ENCODE data around the gene SLF1. TPM values are rescaled to one million over a fixed set of nuclear protein-coding genes. Genes with fewer than 3 reads are reported as not detected.

The SLF1 gene
- total and polyA plus RNA-seq, 4 experiments from 2014 or later: 4.3 to 16.5 (median 13.2) TPM

DNA sequence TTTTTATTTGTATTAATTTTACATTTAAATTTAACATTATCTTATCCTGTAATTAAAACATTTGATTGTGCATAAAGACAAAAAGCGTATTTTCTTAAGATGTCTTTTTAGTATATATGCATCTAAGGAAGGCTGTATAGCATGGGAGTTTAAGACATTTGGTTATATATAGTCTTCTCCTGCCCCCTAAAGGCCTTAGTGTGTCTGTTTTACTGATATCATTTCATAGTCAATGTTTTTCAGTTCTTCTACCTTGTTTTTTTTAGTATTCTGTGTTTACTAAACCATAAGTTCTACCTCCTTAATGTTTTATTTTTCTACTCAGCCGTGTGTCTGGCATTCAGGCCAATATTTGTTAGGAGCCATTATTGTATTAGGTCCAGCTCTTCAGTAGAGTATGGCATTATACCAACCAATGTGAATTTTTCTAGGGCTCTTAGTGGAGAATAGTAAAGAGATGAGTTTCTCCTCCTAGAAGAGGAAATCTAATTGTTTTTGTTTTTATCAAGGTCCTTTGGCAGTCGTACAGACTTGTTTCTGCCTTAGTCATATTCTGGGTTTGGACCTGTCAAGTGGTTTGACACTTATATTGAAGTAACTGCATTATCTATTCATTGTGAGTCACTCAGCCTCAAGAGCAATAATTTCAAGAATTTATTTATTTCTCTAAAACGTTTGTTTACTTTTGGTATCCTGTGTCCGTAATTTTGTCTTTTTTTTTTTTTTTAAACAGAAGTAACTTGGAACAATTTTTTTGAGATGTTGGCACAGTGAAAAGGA, 74.8 kb downstream of the SLF1 start:
- CTCF ChIA-PET (ENCODE audit: partially characterized antibody): interaction anchor here (1.2 to 5.8 kb wide), 3 partner anchors 44 to 169 kb away, joined by 4 to 36 read pairs (median 5); no protein-coding TSS in a partner anchor
- Mint-ChIP-seq H3K27me3 (no peaks in the 10 kb centered on the region), H3K36me3 (peaks cover 27 to 45% of the 10 kb centered on the region in 2 donors), H3K4me1 (peaks cover 0 to 8% (median 2%) of the 10 kb centered on the region in 4 donors), H3K4me3 (no peak overlapping the region), H3K9me3 (no peaks in the 10 kb centered on the region), H3K27ac (peak overlapping the region in 2 of 7 donors; percentile 16 to 38)
- Histone ChIP-seq H3K4me3 (ENCODE audit: low read length in 2 of 2) (no peak overlapping the region), H3K9me3 (ENCODE audit: control insufficient read depth in 1 of 2, low read length in 2 of 2) (no peaks in the 10 kb centered on the region), H3K36me3 (ENCODE audit: insufficient read depth, low read length) (peaks cover 5% of the 10 kb centered on the region), H3K27ac (ENCODE audit: low read depth, low read length) (no peak overlapping the region), H3K27me3 (ENCODE audit: insufficient read depth, low read length) (no peaks in the 10 kb centered on the region), H3K4me1 (ENCODE audit: insufficient read depth, low read length) (no peaks in the 10 kb centered on the region)
- POLR2A ChIA-PET (ENCODE audit: partially characterized antibody): no interaction called here
- intact Hi-C loops (cut with micrococcal nuclease): loop anchor here (1.0 to 5.0 kb wide), 3 partner anchors 159 to 1086 kb away; no protein-coding TSS in a partner anchor
- DNase-seq: peak in 4 of 5 donors; percentile 27 to 46 (median 38)

DNA sequence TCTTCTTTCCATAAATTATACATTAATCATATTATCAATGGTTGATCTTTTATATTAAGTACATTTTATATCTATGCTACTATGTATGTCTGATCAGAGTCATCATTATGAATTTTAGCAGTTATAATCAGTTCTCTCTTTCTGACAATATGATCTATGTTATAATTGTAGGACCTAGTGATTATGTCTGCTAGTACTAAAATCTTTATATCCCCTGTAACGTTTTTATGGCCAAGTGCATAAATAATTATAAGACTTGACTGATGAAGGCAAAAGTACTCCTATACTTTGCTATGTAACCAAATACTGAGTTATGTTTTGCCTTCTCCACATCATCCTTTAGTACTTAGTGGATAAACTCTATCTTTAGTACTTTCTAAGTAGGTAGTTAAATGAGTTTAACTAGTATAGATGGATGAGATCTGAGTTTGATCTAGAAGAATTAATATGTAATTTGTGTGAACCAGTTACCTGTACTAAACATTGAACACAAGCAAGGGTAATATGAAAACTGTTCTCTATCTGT, 75.4 kb downstream of the SLF1 start:
- ChIA-PET POLR2A (ENCODE audit: partially characterized antibody) (no interaction called here), CTCF (ENCODE audit: partially characterized antibody) (no interaction called here)
- no peak overlapping the region for H3K4me3 Mint-ChIP-seq
- no peak for DNase-seq
- intact Hi-C loops (cut with micrococcal nuclease): loop anchor here (1.0 to 5.0 kb wide), 3 partner anchors 158 to 1087 kb away; no protein-coding TSS in a partner anchor
- no peak overlapping the region for H3K27ac Mint-ChIP-seq
- peaks cover 22 to 39% of the 10 kb centered on the region in 2 donors for H3K36me3 Mint-ChIP-seq
- H3K9me3 Mint-ChIP-seq: no peaks in the 10 kb centered on the region
- Histone ChIP-seq H3K9me3 (ENCODE audit: control insufficient read depth in 1 of 2, low read length in 2 of 2) (no peaks in the 10 kb centered on the region), H3K27me3 (ENCODE audit: insufficient read depth, low read length) (no peaks in the 10 kb centered on the region), H3K4me1 (ENCODE audit: insufficient read depth, low read length) (no peaks in the 10 kb centered on the region), H3K36me3 (ENCODE audit: insufficient read depth, low read length) (peaks cover 5% of the 10 kb centered on the region), H3K4me3 (ENCODE audit: low read length in 2 of 2) (no peak overlapping the region), H3K27ac (ENCODE audit: low read depth, low read length) (no peak overlapping the region)
- H3K27me3 Mint-ChIP-seq: no peaks in the 10 kb centered on the region
- peaks cover 0 to 7% (median 2%) of the 10 kb centered on the region in 4 donors for H3K4me1 Mint-ChIP-seq

DNA sequence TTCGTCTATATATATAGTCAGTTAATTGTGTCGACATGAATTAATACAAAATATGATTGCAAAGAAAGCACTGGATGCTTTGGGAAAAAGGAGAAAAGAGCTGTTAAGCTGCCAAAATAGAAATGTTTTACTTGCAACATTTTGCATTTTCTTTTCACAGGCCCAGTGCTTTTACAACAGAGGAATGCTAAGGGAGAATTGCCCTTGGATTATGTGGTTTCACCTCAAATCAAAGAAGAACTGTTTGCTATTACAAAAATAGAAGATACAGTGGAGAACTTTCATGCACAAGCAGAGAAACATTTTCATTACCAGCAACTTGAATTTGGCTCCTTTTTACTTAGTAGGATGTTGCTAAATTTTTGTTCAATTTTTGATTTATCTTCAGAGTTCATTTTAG, 76.2 kb downstream of the SLF1 start:
- Mint-ChIP-seq H3K9me3 (no peaks in the 10 kb centered on the region), H3K27me3 (no peaks in the 10 kb centered on the region), H3K4me3 (no peak overlapping the region), H3K27ac (no peak overlapping the region), H3K4me1 (peaks cover 0 to 3% (median 2%) of the 10 kb centered on the region in 4 donors), H3K36me3 (peaks cover 19 to 33% of the 10 kb centered on the region in 2 donors)
- intact Hi-C loops (cut with micrococcal nuclease): loop anchor here (5.0 kb wide), 2 partner anchors 158 to 1087 kb away; no protein-coding TSS in a partner anchor
- POLR2A ChIA-PET (ENCODE audit: partially characterized antibody): no interaction called here
- Histone ChIP-seq H3K27me3 (ENCODE audit: insufficient read depth, low read length) (no peaks in the 10 kb centered on the region), H3K4me1 (ENCODE audit: insufficient read depth, low read length) (no peaks in the 10 kb centered on the region), H3K9me3 (ENCODE audit: control insufficient read depth in 1 of 2, low read length in 2 of 2) (no peaks in the 10 kb centered on the region), H3K4me3 (ENCODE audit: low read length in 2 of 2) (no peak overlapping the region), H3K27ac (ENCODE audit: low read depth, low read length) (no peak overlapping the region), H3K36me3 (ENCODE audit: insufficient read depth, low read length) (peaks cover 5% of the 10 kb centered on the region)
- CTCF ChIA-PET (ENCODE audit: partially characterized antibody): interaction anchor here (1.6 kb wide), 1 partner anchor 170 kb away, joined by 8 read pairs; no protein-coding TSS in a partner anchor
- DNase-seq: no peak

DNA sequence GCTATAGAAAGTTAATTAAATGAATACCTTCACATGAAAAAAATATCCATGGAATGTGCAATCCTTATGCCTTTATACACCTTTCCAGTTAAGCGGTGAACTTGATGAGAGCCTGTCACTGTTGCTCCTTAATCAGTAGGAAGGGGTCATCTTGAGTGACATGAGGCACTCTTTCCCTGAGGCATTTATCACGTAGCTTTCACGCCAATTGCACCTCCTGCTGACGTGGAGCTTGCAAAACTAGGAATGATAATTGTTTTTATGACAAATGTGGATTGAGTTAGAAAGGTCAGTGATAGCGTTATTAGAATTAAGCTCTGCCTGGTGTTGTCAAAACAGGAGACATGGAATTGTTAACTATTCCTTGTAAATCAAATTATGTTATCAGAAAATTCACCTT, 79.7 kb downstream of the SLF1 start:
- Mint-ChIP-seq H3K27me3 (no peaks in the 10 kb centered on the region), H3K9me3 (no peaks in the 10 kb centered on the region), H3K27ac (no peak overlapping the region), H3K4me3 (no peak overlapping the region), H3K4me1 (peaks cover 0 to 5% (median 2%) of the 10 kb centered on the region in 4 donors), H3K36me3 (peaks cover 12 to 15% of the 10 kb centered on the region in 2 donors)
- no peak overlapping the region for H3K4me3 ChIP-seq (ENCODE audit: low read length in 2 of 2)
- no peaks in the 10 kb centered on the region for H3K4me1 ChIP-seq (ENCODE audit: insufficient read depth, low read length)
- peaks cover 5% of the 10 kb centered on the region for H3K36me3 ChIP-seq (ENCODE audit: insufficient read depth, low read length)
- no peak overlapping the region for H3K27ac ChIP-seq (ENCODE audit: low read depth, low read length)
- no peak for DNase-seq
- intact Hi-C loops (cut with micrococcal nuclease): no loop called here
- ChIA-PET POLR2A (ENCODE audit: partially characterized antibody) (no interaction called here), CTCF (ENCODE audit: partially characterized antibody) (no interaction called here)
- no peaks in the 10 kb centered on the region for H3K9me3 ChIP-seq (ENCODE audit: control insufficient read depth in 1 of 2, low read length in 2 of 2)
- H3K27me3 ChIP-seq (ENCODE audit: insufficient read depth, low read length): no peaks in the 10 kb centered on the region

DNA sequence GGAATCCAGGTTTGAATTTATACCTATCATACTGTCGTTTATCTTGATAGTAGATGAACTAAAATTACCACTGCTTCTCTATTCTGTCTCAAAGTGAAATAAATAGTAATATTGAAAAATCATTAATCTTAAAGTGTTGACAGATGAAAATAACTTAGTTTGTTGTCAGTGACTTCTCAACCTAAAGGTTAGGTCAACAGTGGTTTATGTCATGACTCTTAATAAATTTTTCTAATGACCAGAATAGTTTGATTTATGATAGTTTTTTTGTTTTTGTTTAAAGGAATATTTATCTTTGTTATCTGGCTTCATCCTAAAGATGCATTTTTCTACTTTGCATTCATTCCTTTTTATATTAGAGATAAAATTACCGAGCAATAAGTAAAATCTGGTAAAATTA, 81.1 kb downstream of the SLF1 start:
- H3K27ac Mint-ChIP-seq: no peak overlapping the region
- peaks cover 10 to 15% of the 10 kb centered on the region in 2 donors for H3K36me3 Mint-ChIP-seq
- DNase-seq: no peak
- Histone ChIP-seq H3K27ac (ENCODE audit: low read depth, low read length) (no peak overlapping the region), H3K27me3 (ENCODE audit: insufficient read depth, low read length) (no peaks in the 10 kb centered on the region), H3K9me3 (ENCODE audit: control insufficient read depth in 1 of 2, low read length in 2 of 2) (no peaks in the 10 kb centered on the region), H3K36me3 (ENCODE audit: insufficient read depth, low read length) (peaks cover 5% of the 10 kb centered on the region), H3K4me1 (ENCODE audit: insufficient read depth, low read length) (no peaks in the 10 kb centered on the region), H3K4me3 (ENCODE audit: low read length in 2 of 2) (no peak overlapping the region)
- H3K4me3 Mint-ChIP-seq: no peak overlapping the region
- ChIA-PET POLR2A (ENCODE audit: partially characterized antibody) (no interaction called here), CTCF (ENCODE audit: partially characterized antibody) (no interaction called here)
- intact Hi-C loops (cut with micrococcal nuclease): no loop called here
- no peaks in the 10 kb centered on the region for H3K9me3 Mint-ChIP-seq
- H3K4me1 Mint-ChIP-seq: peaks cover 0 to 5% (median 2%) of the 10 kb centered on the region in 4 donors
- no peaks in the 10 kb centered on the region for H3K27me3 Mint-ChIP-seq

DNA sequence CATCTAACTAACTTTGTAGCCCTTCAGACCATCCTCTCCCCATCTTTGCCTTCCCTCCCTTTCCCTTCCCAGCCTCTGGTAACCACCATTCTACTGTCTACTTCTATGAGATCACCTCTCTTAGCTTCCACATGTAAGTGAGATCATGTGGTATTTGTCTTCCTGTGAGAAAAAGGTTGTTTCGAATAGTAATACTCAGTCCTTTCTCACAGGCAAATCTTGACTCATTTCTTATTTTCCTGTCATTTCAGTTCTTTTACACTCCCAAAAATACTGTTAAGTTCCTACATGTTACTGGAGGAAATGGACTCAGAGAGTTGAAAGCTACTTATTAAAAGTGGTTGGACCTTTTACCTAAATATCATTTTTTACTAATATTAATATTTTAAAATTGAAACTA, 82.1 kb downstream of the SLF1 start:
- H3K4me1 Mint-ChIP-seq: peaks cover 0 to 5% (median 2%) of the 10 kb centered on the region in 4 donors
- H3K27ac Mint-ChIP-seq: no peak overlapping the region
- H3K27me3 Mint-ChIP-seq: no peaks in the 10 kb centered on the region
- intact Hi-C loops (cut with micrococcal nuclease): no loop called here
- no peak overlapping the region for H3K4me3 Mint-ChIP-seq
- no peaks in the 10 kb centered on the region for H3K9me3 ChIP-seq (ENCODE audit: control insufficient read depth in 1 of 2, low read length in 2 of 2)
- CTCF ChIA-PET (ENCODE audit: partially characterized antibody): interaction anchor here (0.6 kb wide), 1 partner anchor 37 kb away, joined by 3 read pairs; no protein-coding TSS in a partner anchor
- no peak overlapping the region for H3K27ac ChIP-seq (ENCODE audit: low read depth, low read length)
- peaks cover 7 to 9% of the 10 kb centered on the region in 2 donors for H3K36me3 Mint-ChIP-seq
- no peak for DNase-seq
- H3K4me1 ChIP-seq (ENCODE audit: insufficient read depth, low read length): no peaks in the 10 kb centered on the region
- H3K36me3 ChIP-seq (ENCODE audit: insufficient read depth, low read length): no peaks in the 10 kb centered on the region
- POLR2A ChIA-PET (ENCODE audit: partially characterized antibody): no interaction called here
- no peaks in the 10 kb centered on the region for H3K27me3 ChIP-seq (ENCODE audit: insufficient read depth, low read length)
- no peaks in the 10 kb centered on the region for H3K9me3 Mint-ChIP-seq
- no peak overlapping the region for H3K4me3 ChIP-seq (ENCODE audit: low read length in 2 of 2)

DNA sequence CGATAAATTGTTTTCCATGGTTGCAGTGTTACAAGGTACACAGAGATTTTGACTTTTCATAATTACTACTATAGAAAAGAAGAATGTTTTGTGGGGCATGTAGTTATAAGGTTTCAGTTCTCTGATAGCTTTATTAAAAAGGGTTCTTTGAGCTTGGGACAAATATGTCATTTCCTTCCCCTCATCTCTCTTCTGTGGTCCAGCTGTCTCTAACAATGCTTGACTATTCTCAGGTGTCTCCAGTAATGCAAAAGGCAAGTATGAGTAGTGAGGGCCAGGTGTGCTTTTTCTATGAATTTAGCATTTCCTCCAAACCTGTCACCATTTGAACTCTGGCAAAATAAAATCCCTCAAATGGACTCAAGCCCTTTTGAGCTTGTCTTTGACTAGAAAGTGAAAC, 84.3 kb downstream of the SLF1 start:
- ChIA-PET POLR2A (ENCODE audit: partially characterized antibody) (no interaction called here), CTCF (ENCODE audit: partially characterized antibody) (no interaction called here)
- Mint-ChIP-seq H3K27ac (peak overlapping the region in 2 of 7 donors; percentile 12 to 29), H3K27me3 (no peaks in the 10 kb centered on the region), H3K4me1 (peaks cover 0 to 5% (median 2%) of the 10 kb centered on the region in 4 donors), H3K36me3 (peaks cover 8 to 12% of the 10 kb centered on the region in 2 donors), H3K4me3 (no peak overlapping the region), H3K9me3 (no peaks in the 10 kb centered on the region)
- H3K4me3 ChIP-seq (ENCODE audit: low read length in 2 of 2): no peak overlapping the region
- no peaks in the 10 kb centered on the region for H3K4me1 ChIP-seq (ENCODE audit: insufficient read depth, low read length)
- H3K27ac ChIP-seq (ENCODE audit: low read depth, low read length): no peak overlapping the region
- DNase-seq: no peak
- H3K36me3 ChIP-seq (ENCODE audit: insufficient read depth, low read length): no peaks in the 10 kb centered on the region
- no peaks in the 10 kb centered on the region for H3K27me3 ChIP-seq (ENCODE audit: insufficient read depth, low read length)
- intact Hi-C loops (cut with micrococcal nuclease): no loop called here
- no peaks in the 10 kb centered on the region for H3K9me3 ChIP-seq (ENCODE audit: control insufficient read depth in 1 of 2, low read length in 2 of 2)
